ENCODE results near the gene HMMR.
"Not testable (repeated sequence)": the region's sequence is repeated elsewhere in the genome, so short reads cannot be mapped to it uniquely, and the experiment has no call there.

The HMMR gene

DNA sequence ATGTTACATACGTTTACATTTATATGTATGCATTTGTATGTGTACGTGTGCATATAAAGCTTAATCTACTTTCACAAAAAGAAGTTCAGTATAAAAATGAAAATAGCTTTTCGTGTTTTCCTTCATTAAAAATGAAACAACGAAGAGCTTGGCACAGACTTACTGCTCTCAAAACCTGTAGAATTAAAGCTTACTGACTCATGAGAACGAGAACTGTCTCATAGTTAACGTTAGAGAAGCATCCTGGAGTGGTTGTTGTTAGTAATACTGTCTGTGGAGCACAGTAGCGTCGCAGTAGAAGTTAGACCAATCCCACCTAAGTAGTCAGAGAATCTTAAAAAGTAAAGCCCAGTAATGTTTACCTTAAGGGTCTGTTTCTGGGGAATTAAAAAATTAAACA is 46.3 kb downstream of the HMMR start:
- DNase-seq, result peak; percentile 39

DNA sequence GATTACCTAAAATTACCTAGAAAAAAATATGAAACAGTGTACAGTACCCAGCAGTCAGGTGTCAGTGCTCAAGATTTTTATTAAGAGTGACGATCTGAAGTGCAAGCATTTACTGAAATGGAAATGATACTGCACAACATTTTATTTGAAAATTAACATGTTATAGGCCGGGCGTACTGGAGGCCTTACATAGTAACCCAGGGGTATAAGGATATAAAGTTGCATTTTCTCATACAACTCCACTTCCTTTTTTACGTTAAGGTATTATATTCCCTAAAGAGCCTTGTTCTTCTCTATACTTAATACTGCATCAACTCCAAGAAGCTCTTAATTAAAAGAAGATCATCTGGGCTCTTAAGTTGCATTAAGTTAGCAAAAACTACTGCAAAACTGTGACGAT is 48.3 kb downstream of the HMMR start:
- DNase-seq, result no peak

DNA sequence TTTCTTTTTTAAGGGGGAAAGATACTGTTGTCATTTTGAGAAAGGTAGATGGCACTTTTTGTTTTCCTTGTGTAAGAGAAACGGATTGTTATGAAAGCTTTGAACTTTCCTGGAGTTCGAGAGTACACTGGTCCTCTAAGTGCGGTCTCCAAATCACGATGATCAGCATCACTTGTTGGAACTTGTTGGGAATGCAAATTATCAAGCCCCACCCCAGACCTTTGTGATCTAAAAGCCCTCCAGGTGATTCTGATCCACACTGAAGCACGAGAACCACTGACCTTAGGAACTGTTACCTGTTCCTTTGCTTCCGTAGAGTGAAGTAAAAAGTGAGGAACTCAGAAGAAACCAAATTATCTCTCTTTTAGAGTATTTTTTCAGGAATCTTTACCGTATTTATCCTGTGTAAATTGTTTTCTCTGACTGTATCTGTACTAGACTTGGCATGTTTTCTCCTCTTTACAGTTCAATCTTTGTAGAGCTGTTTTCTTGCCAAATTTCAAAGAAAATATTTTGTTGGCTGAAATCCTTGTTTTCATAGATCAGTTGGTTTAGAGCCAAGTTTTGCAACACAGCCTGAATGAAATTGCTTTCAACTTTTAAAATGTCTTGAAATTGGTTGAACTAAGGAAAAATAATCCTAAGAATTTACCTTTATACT is 49.0 kb downstream of the HMMR start:
- DNase-seq, result no peak

DNA sequence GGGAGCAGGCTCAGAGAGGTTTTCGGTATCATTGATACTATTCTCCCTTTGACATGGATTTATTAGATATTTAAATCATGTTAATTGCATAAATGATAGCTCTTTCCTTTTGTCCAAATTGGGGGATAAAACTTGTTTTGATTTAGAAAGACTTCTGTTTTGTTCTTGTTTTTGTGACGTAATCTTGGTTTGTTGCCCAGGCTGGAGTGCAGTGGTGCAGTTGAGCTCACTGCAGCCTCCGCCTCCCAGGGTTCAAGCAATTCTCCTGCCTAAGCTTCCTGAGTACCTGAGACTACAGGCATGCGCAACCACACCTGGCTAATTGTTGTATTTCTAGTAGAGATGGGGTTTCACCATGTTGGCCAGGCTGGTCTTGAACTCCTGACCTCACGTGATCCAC is 52.1 kb downstream of the HMMR start:
- DNase-seq, result no peak

DNA sequence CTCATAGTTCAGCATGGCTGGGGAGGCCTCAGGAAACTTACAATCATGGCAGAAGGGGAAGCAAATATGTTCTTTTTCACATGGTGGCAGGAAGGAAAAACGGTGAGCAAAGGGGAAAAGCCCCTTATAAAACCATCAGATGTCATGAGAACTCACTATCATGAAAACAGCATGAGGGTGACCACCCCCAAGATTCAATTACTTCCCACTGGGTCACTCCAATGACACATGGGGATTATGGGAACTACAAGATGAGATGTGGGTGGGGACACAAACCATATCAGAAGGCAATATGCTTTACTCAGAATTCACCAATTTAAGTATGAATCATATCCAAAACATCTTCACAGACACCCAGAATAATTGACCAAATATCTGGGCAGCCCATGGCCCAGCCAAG is 64.7 kb downstream of the HMMR start:
- DNase-seq, result no peak

DNA sequence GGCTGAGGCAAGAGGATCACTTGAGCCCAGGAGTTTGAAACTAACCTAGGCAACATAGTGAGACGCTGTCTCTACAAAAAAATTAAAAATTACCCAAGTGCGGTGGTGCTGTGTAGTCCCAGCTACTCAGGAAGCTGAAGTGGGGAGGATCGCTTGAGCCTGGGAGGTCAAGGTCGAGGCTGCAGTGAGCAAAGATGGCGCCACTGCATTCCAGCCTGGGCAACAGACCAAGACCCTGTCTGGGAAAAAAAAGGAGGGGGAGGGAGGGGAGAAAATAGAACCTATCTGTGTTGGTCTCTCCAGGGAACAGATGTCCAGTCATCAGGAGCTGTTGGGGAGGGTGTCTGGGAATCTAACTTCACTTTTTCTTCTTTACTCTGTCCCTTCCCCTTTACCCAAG is 69.3 kb downstream of the HMMR start:
- no peak for DNase-seq

DNA sequence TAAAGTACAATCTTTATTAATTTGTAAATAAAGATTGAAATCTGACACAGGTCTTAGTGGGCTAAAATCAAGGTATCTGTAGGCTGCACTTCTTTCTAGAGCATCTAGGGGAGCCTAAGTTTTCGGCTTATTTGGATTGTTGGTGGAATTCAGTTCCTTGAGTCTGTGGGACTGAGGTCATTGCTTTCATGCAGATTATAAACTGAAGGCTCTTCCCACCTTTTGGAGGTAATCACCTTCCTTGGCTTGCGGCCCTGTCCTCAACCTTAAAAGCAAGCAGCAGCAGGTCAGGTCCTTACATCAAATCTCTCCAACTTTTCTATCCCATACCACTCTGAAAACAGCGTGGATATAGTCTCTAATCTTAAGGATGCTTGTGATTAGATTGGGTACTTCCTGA is 70.8 kb downstream of the HMMR start:
- DNase-seq, result no peak

DNA sequence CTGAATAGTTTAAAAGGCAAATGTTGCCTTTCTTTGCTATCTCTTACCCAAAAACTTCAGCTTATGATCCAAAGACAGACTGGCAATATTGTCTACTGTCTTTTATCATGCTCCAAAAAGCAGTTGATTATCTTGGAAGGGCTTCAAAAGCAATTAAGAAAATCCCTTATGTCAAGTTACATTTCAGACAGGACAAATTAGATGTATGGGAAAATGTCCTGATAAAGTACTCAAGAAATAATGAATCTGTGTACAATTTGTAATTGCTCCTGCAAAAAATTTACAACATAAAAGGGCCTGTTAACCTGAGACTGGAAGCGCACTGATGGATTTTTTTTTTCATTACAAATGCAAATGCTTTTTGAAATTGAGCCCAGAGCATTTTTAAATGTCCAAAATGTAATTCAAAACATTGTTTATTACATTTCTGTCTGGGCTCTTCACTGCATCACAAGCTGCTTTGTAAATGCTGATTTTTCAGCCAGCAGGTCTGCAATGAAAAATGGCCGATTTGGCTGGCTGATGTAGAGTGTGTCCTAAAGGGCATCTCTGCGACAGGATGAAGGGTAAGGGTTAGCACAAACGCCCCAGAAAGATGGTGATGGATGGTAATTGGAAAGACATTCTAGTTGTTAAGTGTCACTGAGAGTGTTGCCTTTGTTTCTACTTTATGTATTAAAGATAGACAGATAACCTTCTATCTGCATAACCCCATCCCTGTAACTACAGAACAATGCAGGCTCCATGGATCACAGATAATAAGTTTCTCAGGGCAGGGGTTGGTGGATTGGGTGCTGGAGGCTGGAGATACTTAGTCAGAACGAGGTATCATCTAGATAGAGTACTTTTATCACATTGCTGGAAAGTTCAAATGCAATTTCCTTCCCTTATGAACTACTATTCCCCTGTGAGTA is 72.0 kb downstream of the HMMR start:
- DNase-seq, result no peak

DNA sequence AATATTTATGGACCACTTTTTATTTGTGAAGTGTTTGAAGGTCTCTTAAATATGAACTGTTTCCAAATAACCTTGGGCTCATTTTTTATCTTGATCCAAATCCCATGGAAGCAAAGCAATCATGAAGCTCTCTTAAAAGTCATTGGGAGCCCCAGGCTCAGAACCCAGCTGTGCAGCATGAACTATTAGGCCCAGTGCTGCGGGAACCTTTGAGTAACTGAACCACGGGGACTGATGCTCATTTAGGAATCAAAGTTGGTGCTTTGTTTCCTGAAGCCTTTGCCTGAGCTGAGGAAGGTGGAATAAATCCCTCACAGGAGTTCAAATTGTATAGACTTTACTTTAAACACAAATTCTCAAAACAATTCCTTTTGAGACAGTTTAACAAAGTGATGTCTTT is 72.8 kb downstream of the HMMR start:
- DNase-seq, result no peak

DNA sequence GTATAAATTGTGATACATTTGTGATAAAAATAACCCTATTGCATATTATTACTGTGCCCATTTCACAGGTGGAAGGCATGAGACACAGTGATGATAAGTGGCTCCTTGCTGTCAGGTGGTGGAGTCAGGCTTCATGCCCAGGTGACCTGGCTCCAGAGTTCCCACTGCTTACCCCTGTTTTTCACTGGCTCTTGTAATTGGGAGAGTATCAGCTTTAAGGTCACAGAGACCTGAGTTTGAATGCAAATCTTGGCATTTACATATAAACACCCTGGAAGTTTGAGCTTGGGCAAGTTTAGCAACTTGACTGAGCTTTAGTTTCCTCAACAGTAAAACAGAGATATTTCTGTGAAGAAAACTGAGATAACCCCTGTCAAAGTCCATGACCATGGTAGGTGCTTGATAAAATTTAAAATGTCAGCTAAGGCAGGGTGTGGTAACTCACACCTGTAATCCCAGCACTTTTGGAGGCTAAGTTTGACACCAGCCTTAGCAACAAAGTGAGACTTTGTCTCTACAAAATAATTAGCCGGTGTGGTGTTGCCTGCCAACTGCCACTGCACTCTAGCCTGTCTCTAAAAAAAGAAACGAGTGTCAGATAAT is 74.2 kb downstream of the HMMR start:
- DNase-seq, result no peak

DNA sequence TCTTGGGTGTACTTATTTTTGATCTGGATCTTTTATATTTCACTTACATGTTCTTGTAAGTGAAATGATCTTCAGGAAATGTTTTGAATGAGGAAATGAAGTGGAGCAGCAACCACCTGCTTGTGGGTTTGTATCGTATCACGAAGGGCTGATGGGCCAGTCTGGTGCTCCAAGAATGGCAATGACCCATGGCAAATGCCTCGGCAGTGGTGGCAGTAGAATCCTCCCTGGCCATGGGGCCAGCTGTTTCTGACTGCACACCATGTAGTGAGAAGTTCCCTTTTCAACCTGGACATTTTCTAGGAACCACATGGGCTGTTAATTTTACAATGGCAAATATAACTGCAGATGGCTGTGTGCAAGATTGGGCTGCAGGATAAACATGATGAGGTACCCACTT is 74.9 kb downstream of the HMMR start:
- no peak for DNase-seq

DNA sequence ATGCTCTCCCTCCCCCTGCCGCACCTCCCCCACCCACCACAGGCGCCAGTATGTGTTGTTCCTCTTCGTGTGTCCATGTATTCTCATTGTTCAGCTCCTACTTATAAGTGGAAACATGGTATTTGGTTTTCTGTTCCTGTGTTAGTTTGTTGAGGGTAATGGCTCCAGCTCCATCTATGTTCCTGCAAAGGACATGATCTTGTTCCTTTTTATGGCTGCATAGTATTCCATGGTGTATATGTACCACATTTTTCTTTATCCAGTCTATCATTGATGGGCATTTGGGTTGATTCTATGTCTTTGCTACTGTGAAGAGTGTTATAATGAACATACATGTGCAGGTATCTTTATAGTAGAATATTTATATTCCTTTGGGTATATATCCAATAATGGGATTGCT is 76.0 kb downstream of the HMMR start:
- not testable (repeated sequence) for DNase-seq

DNA sequence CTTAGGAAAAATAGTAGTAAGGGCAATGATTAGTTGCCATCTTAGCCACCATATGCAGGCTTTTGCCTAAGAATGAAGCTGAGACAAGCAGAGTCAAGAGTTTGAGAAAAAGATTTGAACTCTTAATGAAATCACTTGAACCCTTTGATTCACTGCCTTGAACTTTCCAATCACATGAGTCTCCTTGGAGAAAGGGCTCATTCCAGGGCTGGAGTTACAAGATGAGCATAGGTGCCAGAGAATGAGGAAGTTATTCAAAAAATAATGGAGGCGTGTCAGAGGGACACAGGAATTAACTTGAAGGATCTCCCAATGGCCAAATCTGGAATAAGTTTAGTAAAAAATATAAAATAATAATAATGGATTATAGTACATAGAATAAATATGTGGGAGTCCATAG is 80.3 kb downstream of the HMMR start:
- DNase-seq, result no peak

Measured in CD4-positive, alpha-beta T cell treated with Interleukin-12 subunit alpha and Interleukin-12 subunit beta, for 1 hour (primary cell).